Stimulated activated CD4-positive, alpha-beta T cell treated with anti-CD3 and anti-CD28 coated beads, Interleukin-4, amount 100 ng/mL, for 4 hours (primary cell): ENCODE data around the gene COL20A1.
"Not testable (repeated sequence)": the region's sequence is repeated elsewhere in the genome, so short reads cannot be mapped to it uniquely, and the experiment has no call there.

Source experiments
- DNase-seq, 2 experiments: peaks; one replicate each; pipeline ENCODE4 v3.0.0-alpha.2; 2020

The COL20A1 gene

DNA sequence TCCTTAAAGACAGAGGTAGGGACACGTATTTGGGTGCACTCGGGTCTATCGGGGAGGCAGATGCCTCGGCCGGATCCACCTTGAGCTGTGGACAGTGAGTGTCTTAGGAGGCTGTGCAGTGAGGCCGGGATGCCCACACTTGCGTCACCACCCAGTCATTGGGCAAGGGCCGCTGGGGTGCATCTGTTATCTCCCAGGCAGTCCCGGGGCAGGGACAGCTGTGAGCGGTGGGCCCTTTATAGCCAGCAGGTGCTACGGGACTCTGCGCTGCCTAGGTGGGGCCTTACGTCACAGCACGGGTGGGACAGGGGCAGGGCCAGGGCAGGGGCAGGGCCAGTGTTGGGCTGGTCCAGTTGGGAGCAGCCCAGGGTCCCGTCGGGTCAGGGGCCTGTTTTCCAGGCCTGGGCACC lies 689 bp upstream of the COL20A1 start:
- DNase-seq, result no peak

DNA sequence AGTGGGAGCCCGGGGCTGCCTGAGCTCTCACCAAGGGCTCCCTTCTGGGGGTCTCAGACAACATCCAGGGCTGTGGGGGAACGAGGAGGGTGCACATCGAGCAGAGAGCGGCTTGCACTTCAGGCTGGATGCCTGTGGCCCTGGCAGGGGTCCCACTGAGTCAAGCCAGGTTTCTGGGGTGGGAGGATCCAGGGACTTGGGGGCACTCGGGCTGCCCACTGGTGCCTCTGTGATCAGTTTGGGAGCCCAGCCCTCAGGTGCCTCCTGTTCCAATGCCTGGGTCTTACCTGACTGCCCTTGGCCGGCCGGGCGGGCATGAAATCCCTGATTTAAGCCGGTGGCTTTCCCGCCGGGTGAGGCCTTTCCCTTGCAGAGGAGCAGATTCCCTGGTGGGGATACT lies 470 bp downstream of the COL20A1 start:
- DNase-seq, result no peak

DNA sequence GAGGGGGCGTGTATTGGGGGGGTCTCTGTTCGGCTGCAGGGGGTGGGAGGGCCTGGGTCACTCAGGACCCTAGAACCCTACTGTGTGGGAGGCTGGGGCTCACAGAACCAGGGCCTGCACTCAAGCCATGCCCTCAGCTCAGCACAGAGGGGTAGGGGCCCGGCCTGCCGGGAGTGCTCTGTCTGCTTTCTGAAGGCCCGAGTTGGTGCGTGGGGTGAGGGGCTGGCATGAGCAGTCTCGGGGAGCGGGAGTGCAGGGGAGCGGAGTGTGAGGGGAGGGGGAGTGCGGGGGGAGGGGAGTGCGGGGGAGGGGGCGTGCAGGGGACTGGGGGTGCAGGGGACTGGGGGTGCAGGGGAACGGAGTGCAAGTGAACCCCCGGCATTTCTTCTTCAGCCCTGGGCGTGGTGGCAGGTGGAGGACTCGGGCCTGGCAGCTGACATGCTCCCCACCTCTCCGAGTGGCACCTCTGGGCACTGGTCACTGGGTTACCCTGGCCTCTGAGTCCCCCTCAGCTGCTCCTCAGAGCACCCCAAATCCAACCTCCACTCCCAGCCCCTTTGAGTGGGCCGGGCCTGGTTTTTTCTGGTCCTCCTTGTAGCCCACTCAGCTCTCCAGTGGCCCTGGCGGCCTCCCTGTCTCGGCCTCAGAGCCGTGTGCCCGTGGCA lies 1.0 kb downstream of the COL20A1 start:
- DNase-seq, result no peak

GRCh38 chr20:63294536-63294900 lies 1.5 kb downstream of the COL20A1 start:
- no peak for DNase-seq

DNA sequence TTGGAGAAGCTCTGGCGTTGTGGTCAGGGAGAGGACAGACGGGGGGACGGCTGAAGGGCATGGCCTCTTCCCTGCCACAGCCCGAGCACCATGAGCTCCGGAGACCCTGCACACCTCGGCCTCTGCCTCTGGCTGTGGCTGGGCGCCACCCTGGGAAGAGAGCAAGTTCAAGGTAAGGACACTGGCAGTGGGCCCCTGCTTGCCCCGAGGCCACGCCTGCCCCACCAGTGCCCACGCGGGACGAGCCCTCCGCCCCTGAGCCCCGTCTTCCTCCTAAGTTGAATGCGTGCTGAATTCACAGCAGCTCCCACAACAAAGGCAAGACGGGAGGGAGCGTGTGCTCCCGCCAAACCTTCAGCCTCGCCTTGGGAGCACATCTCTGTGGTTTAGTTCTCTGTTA lies 2.0 kb downstream of the COL20A1 start:
- no peak for DNase-seq

GRCh38 chr20:63295422-63295821 lies 2.4 kb downstream of the COL20A1 start:
- DNase-seq, result no peak

GRCh38 chr20:63295846-63296245 lies 2.9 kb downstream of the COL20A1 start:
- DNase-seq, result no peak

- no peak for DNase-seq
Measured at GRCh38 chr20:63296531-63297299, 3.7 kb downstream of the COL20A1 start.

DNA sequence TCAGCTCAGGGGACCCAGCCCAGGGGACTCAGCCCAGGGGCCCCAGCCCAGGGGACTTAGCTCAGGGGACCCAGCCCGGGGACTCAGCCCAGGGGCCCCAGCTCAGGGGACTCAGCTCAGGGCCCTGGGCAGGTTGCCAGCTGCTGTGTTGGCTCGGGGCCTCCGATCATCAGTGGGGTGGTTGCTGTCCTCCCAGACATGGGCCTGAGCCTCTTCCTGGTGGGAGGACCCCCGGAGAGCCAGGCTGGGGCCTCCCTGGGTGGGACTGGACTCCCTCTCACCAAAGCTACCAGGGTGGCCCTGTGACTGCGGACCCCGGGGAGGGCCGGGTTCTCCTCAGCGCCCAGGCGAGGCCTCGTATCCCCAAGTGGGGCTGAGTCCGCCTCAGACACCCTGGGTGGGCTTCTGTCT lies 4.4 kb downstream of the COL20A1 start:
- DNase-seq, result no peak

DNA sequence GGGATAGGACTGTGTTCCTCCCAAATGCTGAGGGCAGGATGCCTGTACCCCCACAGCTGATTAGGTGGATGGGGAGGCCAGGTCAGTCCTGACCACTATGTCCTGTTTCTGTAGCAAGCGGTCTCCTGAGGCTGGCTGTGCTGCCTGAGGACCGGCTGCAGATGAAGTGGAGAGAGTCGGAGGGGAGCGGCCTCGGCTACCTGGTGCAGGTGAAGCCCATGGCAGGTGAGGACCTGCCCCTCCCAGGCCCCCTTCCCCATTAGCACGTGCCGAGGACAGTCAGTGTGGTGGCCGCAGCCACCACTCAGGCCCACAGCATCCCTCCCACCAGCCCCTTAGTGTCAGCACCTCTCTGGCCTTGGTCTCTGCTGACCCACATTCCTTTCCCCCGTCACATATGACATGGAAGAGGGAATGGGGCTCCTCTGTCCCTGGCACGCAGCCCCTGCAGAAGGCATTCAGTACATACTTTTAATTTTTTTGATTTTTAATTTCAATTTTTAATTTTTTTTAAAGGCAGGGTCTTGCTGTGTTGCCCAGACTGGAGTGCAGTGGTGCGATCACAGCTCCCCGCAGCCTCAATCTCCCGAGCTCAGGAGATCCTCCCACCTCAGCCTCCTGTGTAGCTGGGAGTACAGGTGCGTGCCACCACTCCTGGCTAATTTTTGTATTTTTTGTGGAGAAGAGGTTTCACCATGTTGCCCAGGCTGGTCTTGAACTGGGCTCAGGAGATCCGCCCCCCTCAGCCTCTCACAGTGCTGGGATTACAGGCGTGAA lies 5.0 kb downstream of the COL20A1 start:
- DNase-seq, result no peak

DNA sequence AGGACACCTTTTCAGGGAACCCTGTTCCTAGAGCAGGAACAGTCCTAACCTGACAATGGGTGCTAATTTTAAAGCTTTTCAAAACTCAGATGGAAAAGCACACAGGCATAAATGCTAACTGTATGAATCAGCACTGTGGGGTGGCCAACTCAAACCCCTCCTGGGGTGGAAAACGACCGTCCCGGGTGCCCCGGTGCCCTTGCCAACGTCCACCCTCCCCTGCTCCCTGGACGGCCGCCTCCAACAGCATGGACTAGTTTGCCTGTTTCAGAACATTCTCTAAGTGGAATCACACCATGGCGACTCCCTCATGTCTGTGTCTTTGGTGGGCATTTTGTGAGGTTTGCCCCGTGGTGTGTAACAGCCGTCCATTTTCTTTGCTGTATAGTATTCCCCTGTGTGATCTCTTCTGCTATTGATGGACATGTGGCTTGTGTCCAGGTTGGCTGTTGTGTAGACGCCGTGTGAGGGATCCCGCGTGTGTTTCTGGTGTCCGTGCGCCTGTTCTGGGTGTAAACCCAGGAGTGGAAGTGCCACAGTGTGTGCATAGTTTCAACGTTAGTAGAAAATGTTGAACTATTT lies 5.8 kb downstream of the COL20A1 start:
- no peak for DNase-seq

GRCh38 chr20:63301671-63302070 lies 8.7 kb downstream of the COL20A1 start:
- DNase-seq, result no peak

DNA sequence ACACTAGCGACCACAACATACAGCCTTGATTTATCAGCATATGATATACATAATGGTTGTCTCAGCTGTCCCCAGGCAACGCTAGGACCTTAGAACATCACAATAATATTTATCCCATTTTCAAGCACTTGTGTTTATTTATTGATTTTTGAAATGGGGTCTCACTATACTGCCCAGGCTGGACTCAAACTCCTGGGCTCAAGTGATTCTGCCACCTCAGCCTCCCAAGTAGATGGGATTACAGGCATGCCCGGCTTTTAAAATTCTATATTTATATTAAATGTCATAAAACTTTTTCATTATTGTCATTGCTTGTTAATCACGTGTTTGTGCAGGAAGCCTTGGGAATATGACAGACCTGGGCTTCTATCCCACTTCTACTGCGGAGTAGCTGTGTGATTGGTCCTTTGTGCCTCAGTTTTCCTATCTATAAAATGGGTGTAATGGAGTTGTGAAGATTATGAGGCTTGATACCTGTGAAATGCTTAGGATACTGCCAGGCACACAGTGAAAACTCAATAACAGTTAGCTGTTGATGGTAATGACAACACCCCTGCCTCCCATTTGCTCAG lies 10.2 kb downstream of the COL20A1 start:
- no peak for DNase-seq

DNA sequence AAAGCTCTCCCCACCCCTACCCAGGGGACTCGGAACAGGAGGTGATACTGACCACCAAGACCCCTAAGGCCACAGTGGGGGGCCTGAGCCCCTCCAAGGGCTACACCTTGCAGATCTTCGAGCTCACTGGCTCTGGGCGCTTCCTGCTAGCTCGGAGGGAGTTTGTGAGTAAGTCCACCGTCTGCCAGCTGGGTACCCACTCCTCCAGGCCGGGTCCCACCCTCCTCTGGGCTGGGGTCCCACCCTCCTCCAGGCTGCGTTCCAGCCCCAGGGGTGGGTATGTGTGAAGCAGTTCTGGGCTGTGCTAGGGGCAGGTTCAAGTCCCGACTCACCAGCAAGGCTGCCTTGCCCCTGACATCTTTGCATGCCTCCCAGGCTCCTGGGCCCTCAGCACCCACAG lies 12.4 kb downstream of the COL20A1 start:
- no peak for DNase-seq

DNA sequence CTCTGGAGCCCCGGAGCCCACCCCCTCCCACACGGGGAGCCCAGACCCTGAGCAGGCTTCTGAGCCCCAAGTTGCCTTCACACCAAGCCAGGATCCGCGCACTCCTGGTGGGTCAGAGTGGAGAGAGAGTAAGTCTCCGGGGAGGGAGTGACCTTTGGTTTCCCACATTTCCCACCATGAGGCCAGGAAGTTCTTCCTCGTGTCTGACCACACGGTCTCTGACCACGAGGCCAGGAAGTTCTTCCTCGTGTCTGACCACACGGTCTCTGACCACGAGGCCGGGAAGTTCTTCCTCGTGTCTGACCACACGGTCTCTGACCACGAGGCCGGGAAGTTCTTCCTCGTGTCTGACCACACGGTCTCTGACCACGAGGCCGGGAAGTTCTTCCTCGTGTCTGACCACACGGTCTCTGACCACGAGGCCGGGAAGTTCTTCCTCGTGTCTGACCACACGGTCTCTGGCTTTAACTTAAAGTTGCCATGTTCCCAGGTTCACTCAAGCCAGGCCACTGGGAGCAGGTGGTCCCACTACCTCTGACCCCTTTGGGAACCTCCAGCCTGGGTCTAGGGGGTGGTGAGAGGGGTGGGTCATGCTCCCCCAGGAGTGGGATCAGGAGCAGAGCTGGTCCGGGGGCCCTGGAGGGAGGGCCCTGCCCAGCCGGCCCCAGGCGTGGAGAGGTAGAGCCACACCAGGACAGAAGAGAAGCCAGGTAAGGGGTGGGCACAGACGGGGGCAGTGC lies 13.1 kb downstream of the COL20A1 start:
- DNase-seq, result not testable (repeated sequence)

- DNase-seq, result no peak
Measured at GRCh38 chr20:63306673-63307537, 13.9 kb downstream of the COL20A1 start.

GRCh38 chr20:63307538-63308217 lies 14.7 kb downstream of the COL20A1 start:
- DNase-seq, result no peak

- DNase-seq, result no peak
Measured at GRCh38 chr20:63308218-63308911, 15.4 kb downstream of the COL20A1 start.

GRCh38 chr20:63309261-63310071 lies 16.5 kb downstream of the COL20A1 start:
- DNase-seq, result no peak
